K562 (cell line): Measurements from ENCODE around the gene TMPRSS7. TPM values are rescaled to one million over a fixed set of nuclear protein-coding genes. Genes with fewer than 3 reads are reported as not detected.

Experiments used
- ATAC-seq: fragments of 200-7000 bp; cut with Tn5 transposase; 3 replicates; pipeline ENCODE4 v1.9.1; 2020; ENCODE audit warnings: moderate library complexity
- BruUV-seq: library from RNA; stranded (reverse); fragments of 400-500 nt; replicated peaks from 2 replicates; lab custom pipeline; 2021; lab: Mats Ljungman, UMichigan
- CTCF ChIA-PET: fragments of 300-600 bp; formaldehyde crosslinking; extraction: SDS; loops from one replicate; lab custom pipeline; 2021; ENCODE audit warnings: low intra/inter-chr PET ratio; lab: Yijun Ruan, JAX
- POLR2A ChIA-PET: fragments of 300-600, 350-650 bp; sonication (Branson Sonifier 250); formaldehyde crosslinking; extraction: SDS; loops from one replicate; lab custom pipeline; 2021; ENCODE audit warnings: antibody characterized with exemption, inconsistent platforms; lab: Yijun Ruan, JAX
- DNase-seq, 4 experiments: peaks; one replicate each; pipeline versions ENCODE4 v3.0.0 to v3.0.0-alpha.2; 2011 to 2018; ENCODE audit warnings: low spot score in 3 of 4, mixed read lengths in 3 of 4; ENCODE audit errors: extremely low read depth in 1 of 4
- FAIRE-seq: peaks from 2 replicates; lab custom pipeline; 2011; peaks lifted over from hg19 to GRCh38; lab: Jason Lieb, UNC
- H2AFZ ChIP-seq: 2 replicates; pipeline ENCODE4 v1.6.0; 2011; ENCODE audit warnings: low read depth, low read length, control low read depth, inconsistent platforms
- H3K27ac ChIP-seq: fragments of 200-600 bp; 3 replicates; pipeline ENCODE4 v1.8.0; 2011; ENCODE audit warnings: low read depth, mild to moderate bottlenecking, control low read depth, inconsistent platforms, low read length, moderate library complexity, mixed read lengths; ENCODE audit errors: extremely low read depth
- H3K27me3 ChIP-seq, 2 experiments: fragments of 300-600 bp in 1 of 2; 2 replicates in 1 of 2; 3 replicates in 1 of 2; pipeline versions ENCODE4 v1.6.0 to v1.8.0; 2011; ENCODE audit warnings: inconsistent platforms in 2 of 2, low read length in 2 of 2, mild to moderate bottlenecking in 1 of 2, mixed read lengths in 1 of 2, moderate library complexity in 1 of 2; ENCODE audit not compliant: control insufficient read depth in 2 of 2, insufficient read depth in 2 of 2
- H3K36me3 ChIP-seq: fragments of 300-600 bp; 3 replicates; pipeline ENCODE4 v1.8.0; 2011; ENCODE audit warnings: mild to moderate bottlenecking, low read length, inconsistent platforms; ENCODE audit not compliant: control insufficient read depth, insufficient read depth
- H3K4me1 ChIP-seq, 2 experiments: fragments of 200-600 bp in 1 of 2; replicated peaks in 1 of 2; 2 replicates in 1 of 2; 3 replicates in 1 of 2; pipeline versions ENCODE4 v1.5.1 to v1.8.0; 2011; ENCODE audit warnings: inconsistent platforms in 2 of 2, low read length in 2 of 2, mild to moderate bottlenecking in 1 of 2, mixed read lengths in 1 of 2, moderate library complexity in 1 of 2; ENCODE audit not compliant: control insufficient read depth in 2 of 2, insufficient read depth in 2 of 2
- H3K4me2 ChIP-seq: 2 replicates; pipeline ENCODE4 v1.6.1; 2011; ENCODE audit warnings: low read length, control low read depth, inconsistent platforms, mixed read lengths; ENCODE audit not compliant: insufficient read depth
- H3K4me3 ChIP-seq: fragments of 200-600 bp; sonication (generic), shearing (Covaris generic); 2 replicates; pipeline ENCODE4 v1.5.1; 2016; ENCODE audit warnings: control low read depth, inconsistent platforms
- H3K79me2 ChIP-seq: fragments of 200-600 bp; 3 replicates; pipeline ENCODE4 v1.8.0; 2011; ENCODE audit warnings: low read length, inconsistent platforms; ENCODE audit not compliant: control insufficient read depth, insufficient read depth
- H3K9ac ChIP-seq, 2 experiments: 2 replicates each; pipeline versions ENCODE4 v1.6.0 to v1.6.1; 2011; ENCODE audit warnings: low read depth in 2 of 2, low read length in 2 of 2, control low read depth in 1 of 2, inconsistent platforms in 1 of 2, mild to moderate bottlenecking in 1 of 2, mixed read lengths in 1 of 2; ENCODE audit not compliant: insufficient read depth in 1 of 2
- H3K9me1 ChIP-seq: one replicate; pipeline ENCODE4 v1.6.0; 2011; ENCODE audit warnings: inconsistent platforms, mild to moderate bottlenecking, low read length, moderate library complexity; ENCODE audit not compliant: control insufficient read depth, insufficient read depth
- H3K9me3 ChIP-seq: replicated peaks from 2 replicates; pipeline ENCODE4 v1.5.1; 2011; ENCODE audit warnings: low read depth, low read length, inconsistent platforms; ENCODE audit not compliant: control insufficient read depth, insufficient read depth
- H4K20me1 ChIP-seq: replicated peaks from 2 replicates; pipeline ENCODE4 v1.6.1; 2011; ENCODE audit warnings: low read length, inconsistent platforms, mixed read lengths; ENCODE audit not compliant: control insufficient read depth, insufficient read depth
- ATF1 ChIP-seq, 2 experiments: fragments of 450-650 bp in 1 of 2; IDR thresholded peaks; 2 replicates each; pipeline ENCODE4 v1.6.1; 2016; ENCODE audit warnings: missing compliant biosample characterization in 1 of 2, missing genetic modification characterization in 1 of 2
- BRCA1 ChIP-seq, 2 experiments: fragments of 450-650 bp in 1 of 2; sonication (generic) in 1 of 2; formaldehyde crosslinking in 1 of 2; IDR thresholded peaks; 2 replicates each; pipeline versions ENCODE4 v1.5.0 to v1.6.1; 2017 to 2020; ENCODE audit warnings: mild to moderate bottlenecking in 1 of 2, missing genetic modification reagents in 1 of 2
- GABPB2 ChIP-seq: fragments of 250-450 bp; sonication (Bioruptor Pico); conservative IDR thresholded peaks from 2 replicates; pipeline ENCODE4 v1.5.1; 2021; ENCODE audit warnings: mild to moderate bottlenecking
- KLF13 ChIP-seq: fragments of 450-650 bp; IDR thresholded peaks from 2 replicates; pipeline ENCODE4 v1.6.1; 2016; ENCODE audit warnings: missing genetic modification characterization, low read depth, mild to moderate bottlenecking, missing compliant biosample characterization, moderate library complexity, borderline replicate concordance
- PHF21A ChIP-seq: fragments of 450-650 bp; IDR thresholded peaks from 2 replicates; pipeline ENCODE4 v1.6.1; 2017; ENCODE audit warnings: low read depth, borderline replicate concordance
- POLR2B ChIP-seq: fragments of 450-650 bp; IDR thresholded peaks from 2 replicates; pipeline ENCODE4 v1.6.1; 2018; ENCODE audit warnings: low read depth; ENCODE audit not compliant: partially characterized antibody
- THRAP3 ChIP-seq: fragments of 450-650 bp; IDR thresholded peaks from 2 replicates; pipeline ENCODE4 v1.6.1; 2016; ENCODE audit warnings: mild to moderate bottlenecking, inconsistent platforms, borderline replicate concordance
- TSC22D4 ChIP-seq: fragments of 450-650 bp; IDR thresholded peaks from 2 replicates; pipeline ENCODE4 v1.6.1; 2016; ENCODE audit warnings: missing genetic modification characterization, missing biosample characterization, control low read depth
- ZC3H4 ChIP-seq: sonication (generic); formaldehyde crosslinking; IDR thresholded peaks from 2 replicates; pipeline ENCODE4 v1.9.0; 2021; ENCODE audit warnings: missing genetic modification reagents, borderline replicate concordance
- ZNF324 ChIP-seq: fragments of 250-450 bp; sonication (Bioruptor Pico); IDR thresholded peaks from 2 replicates; pipeline ENCODE4 v1.4.0; 2020; ENCODE audit warnings: mild to moderate bottlenecking
- ZNF644 ChIP-seq: fragments of 200-800 bp; sonication (Bioruptor generic); IDR thresholded peaks from 2 replicates; pipeline ENCODE4 v1.6.1; 2016; ENCODE audit warnings: low read depth, missing genetic modification characterization, missing compliant biosample characterization
- ZNF717 ChIP-seq: fragments of 250-450 bp; sonication (Bioruptor Pico); IDR thresholded peaks from 2 replicates; pipeline ENCODE4 v1.5.0; 2021
- ZNF75A ChIP-seq: fragments of 450-650 bp; formaldehyde crosslinking; IDR thresholded peaks from 2 replicates; pipeline ENCODE4 v1.4.0; 2020; ENCODE audit warnings: mild to moderate bottlenecking
- WGBS: fragments of 100-300 bp; shearing (Covaris generic); methylation state at CpG from one replicate; pipeline ENCODE4 v1.1.6; 2016; ENCODE audit warnings: low coverage, mixed read lengths; ENCODE audit not compliant: insufficient coverage; ENCODE audit errors: missing lambda C conversion rate; 5-methylcytosine and 5-hydroxymethylcytosine counted together
- in situ Hi-C: fragments of 300-500 bp; cut with MboI; formaldehyde crosslinking; loops from 4 replicates; pipeline ENCODE4 v1.15.0; 2018; ENCODE audit warnings: inconsistent platforms, mixed read lengths
- intact Hi-C: fragments of 100-400 bp; cut with micrococcal nuclease; formaldehyde crosslinking; loops from 2 replicates; pipeline ENCODE4 v1.14.2; 2022
- polyA plus RNA-seq, 8 experiments: library from polyadenylated mRNA; depleted of rRNA in 4 of 8; stranded (reverse) in 5 of 8; unstranded in 3 of 8; fragments of >200 nt; fragmentation: Nextera tagmentation in 2 of 8; fragmentation: Illumina TruSeq in 1 of 8; extraction: Ambion mirVana in 2 of 8; extraction: Trizol in 1 of 8; gene quantifications; 2 replicates each; pipeline versions ENCODE4 v1.2.1 to v1.2.3, GENCODE V29; 2011 to 2014; ENCODE audit warnings: inconsistent platforms in 1 of 8, missing spikeins in 1 of 8
- total RNA-seq, 7 experiments: library from RNA; depleted of rRNA in 6 of 7; stranded (reverse); fragments of >200 nt in 6 of 7; fragmentation: Illumina TruSeq in 2 of 7; extraction: Trizol in 2 of 7; gene quantifications; 2 replicates each; pipeline versions ENCODE4 v1.2.1 to v1.2.3, GENCODE V29; 2011 to 2021; ENCODE audit warnings: low replicate concordance in 1 of 7
- TF ChIP-seq, protein P1 (sequence below): fragments of 450-650 bp; IDR thresholded peaks from 2 replicates; pipeline ENCODE4 v1.6.1; 2016; ENCODE audit warnings: missing biosample characterization, missing genetic modification characterization
- TF ChIP-seq, protein P2 (sequence below): fragments of 250-450 bp; sonication (Bioruptor Pico); IDR thresholded peaks from 2 replicates; pipeline ENCODE4 v1.8.0; 2022; ENCODE audit warnings: moderate library complexity, mild to moderate bottlenecking, inconsistent platforms
- TF ChIP-seq, protein P3 (sequence below): fragments of 200-800 bp; sonication (Bioruptor generic); IDR thresholded peaks from 2 replicates; pipeline ENCODE4 v1.6.1; 2017; ENCODE audit warnings: missing genetic modification characterization, missing compliant biosample characterization
- TF ChIP-seq, protein P4 (sequence below): fragments of 450-650 bp; IDR thresholded peaks from 2 replicates; pipeline ENCODE4 v1.6.1; 2016; ENCODE audit warnings: low read depth, mild to moderate bottlenecking, moderate library complexity

Gene TMPRSS7
- total and polyA plus RNA-seq, 9 of the 15 experiments (the other 6 are each of a cell fraction or from before 2014, with no cell fraction given), result not detected

DNA sequence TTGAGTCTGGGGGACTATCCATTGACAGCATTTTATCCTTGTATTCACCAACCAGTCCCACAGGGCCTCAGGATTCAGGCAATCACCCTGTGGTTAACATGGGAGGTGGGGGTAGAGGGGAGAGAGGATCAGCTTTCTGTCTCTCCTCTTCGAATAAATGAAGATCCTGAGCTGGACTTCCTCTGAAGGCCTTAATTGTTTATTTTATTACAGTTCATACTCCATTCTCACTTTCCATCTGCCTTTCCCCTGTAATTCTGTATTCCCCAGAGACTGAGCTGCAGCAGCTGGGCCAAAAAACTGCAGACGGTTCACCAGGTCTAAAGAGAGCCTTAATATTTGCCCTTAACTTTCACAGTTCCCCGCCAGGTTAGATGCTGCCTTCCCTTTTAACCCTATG is 23.9 kb upstream of the TMPRSS7 start:
- H3K9me3 ChIP-seq, result no peaks in the 10 kb centered on the region
- FAIRE-seq (no peak), DNase-seq (no peak), ATAC-seq (no peak)
- H3K4me2 ChIP-seq, result no peak overlapping the region
- H3K27ac ChIP-seq, result no peak overlapping the region
- no peaks in the 10 kb centered on the region for H3K79me2 ChIP-seq
- no peak overlapping the region for H3K4me3 ChIP-seq
- in situ Hi-C loops, result no loop called here
- BruUV-seq, result no TSS peak
- intact Hi-C loops, result loop anchor here (10.0 kb wide), 1 partner anchor 116 kb away; no protein-coding TSS in a partner anchor
- H3K36me3 ChIP-seq, result no peaks in the 10 kb centered on the region
- 0% methylated on average over 2 of the region's 3 CpGs for WGBS
- H3K4me1 ChIP-seq, result no peaks in the 10 kb centered on the region
- H2AFZ ChIP-seq, result no peak overlapping the region
- no peaks in the 10 kb centered on the region for H3K9me1 ChIP-seq
- ChIA-PET CTCF (no interaction called here), POLR2A (no interaction called here)
- no peaks in the 10 kb centered on the region for H4K20me1 ChIP-seq
- no peak overlapping the region for H3K9ac ChIP-seq
- H3K27me3 ChIP-seq, result no peaks in the 10 kb centered on the region; a peak in 1 of 5 replicates
- TF ChIP-seq ZNF644 (tag) (no peak), KLF13 (no peak), ATF1 (CRISPR knock-in tag; IDR thresholded peaks at IDR 0.05) (no peak), ATF1 (tag; IDR thresholded peaks at IDR 0.05) (no peak), BRCA1 (IDR thresholded peaks at IDR 0.05) (no peak), BRCA1 (CRISPR knock-in tag; IDR thresholded peaks at IDR 0.05) (no peak), TSC22D4 (tag) (no peak), THRAP3 (no peak), PHF21A (no peak), ZNF717 (no peak), GABPB2 (CRISPR knock-in tag) (no peak), POLR2B (no peak), ZNF75A (CRISPR knock-in tag) (no peak), ZNF324 (CRISPR knock-in tag) (no peak), ZC3H4 (CRISPR knock-in tag) (no peak)
- TF ChIP-seq, protein P1, sequence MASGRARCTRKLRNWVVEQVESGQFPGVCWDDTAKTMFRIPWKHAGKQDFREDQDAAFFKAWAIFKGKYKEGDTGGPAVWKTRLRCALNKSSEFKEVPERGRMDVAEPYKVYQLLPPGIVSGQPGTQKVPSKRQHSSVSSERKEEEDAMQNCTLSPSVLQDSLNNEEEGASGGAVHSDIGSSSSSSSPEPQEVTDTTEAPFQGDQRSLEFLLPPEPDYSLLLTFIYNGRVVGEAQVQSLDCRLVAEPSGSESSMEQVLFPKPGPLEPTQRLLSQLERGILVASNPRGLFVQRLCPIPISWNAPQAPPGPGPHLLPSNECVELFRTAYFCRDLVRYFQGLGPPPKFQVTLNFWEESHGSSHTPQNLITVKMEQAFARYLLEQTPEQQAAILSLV, result no peak
- TF ChIP-seq, protein P2, sequence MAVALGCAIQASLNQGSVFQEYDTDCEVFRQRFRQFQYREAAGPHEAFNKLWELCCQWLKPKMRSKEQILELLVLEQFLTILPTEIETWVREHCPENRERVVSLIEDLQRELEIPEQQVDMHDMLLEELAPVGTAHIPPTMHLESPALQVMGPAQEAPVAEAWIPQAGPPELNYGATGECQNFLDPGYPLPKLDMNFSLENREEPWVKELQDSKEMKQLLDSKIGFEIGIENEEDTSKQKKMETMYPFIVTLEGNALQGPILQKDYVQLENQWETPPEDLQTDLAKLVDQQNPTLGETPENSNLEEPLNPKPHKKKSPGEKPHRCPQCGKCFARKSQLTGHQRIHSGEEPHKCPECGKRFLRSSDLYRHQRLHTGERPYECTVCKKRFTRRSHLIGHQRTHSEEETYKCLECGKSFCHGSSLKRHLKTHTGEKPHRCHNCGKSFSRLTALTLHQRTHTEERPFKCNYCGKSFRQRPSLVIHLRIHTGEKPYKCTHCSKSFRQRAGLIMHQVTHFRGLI, result no peak
- TF ChIP-seq, protein P3, sequence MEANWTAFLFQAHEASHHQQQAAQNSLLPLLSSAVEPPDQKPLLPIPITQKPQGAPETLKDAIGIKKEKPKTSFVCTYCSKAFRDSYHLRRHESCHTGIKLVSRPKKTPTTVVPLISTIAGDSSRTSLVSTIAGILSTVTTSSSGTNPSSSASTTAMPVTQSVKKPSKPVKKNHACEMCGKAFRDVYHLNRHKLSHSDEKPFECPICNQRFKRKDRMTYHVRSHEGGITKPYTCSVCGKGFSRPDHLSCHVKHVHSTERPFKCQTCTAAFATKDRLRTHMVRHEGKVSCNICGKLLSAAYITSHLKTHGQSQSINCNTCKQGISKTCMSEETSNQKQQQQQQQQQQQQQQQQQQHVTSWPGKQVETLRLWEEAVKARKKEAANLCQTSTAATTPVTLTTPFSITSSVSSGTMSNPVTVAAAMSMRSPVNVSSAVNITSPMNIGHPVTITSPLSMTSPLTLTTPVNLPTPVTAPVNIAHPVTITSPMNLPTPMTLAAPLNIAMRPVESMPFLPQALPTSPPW (CRISPR knock-in tag), result no peak
- TF ChIP-seq, protein P4, sequence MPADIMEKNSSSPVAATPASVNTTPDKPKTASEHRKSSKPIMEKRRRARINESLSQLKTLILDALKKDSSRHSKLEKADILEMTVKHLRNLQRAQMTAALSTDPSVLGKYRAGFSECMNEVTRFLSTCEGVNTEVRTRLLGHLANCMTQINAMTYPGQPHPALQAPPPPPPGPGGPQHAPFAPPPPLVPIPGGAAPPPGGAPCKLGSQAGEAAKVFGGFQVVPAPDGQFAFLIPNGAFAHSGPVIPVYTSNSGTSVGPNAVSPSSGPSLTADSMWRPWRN, result no peak
